ENCODE data around the gene ITPA.

- TF ChIP-seq, protein P1, sequence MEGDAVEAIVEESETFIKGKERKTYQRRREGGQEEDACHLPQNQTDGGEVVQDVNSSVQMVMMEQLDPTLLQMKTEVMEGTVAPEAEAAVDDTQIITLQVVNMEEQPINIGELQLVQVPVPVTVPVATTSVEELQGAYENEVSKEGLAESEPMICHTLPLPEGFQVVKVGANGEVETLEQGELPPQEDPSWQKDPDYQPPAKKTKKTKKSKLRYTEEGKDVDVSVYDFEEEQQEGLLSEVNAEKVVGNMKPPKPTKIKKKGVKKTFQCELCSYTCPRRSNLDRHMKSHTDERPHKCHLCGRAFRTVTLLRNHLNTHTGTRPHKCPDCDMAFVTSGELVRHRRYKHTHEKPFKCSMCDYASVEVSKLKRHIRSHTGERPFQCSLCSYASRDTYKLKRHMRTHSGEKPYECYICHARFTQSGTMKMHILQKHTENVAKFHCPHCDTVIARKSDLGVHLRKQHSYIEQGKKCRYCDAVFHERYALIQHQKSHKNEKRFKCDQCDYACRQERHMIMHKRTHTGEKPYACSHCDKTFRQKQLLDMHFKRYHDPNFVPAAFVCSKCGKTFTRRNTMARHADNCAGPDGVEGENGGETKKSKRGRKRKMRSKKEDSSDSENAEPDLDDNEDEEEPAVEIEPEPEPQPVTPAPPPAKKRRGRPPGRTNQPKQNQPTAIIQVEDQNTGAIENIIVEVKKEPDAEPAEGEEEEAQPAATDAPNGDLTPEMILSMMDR (IDR thresholded peaks at IDR 0.05), result no peak
- TF ChIP-seq EZH2 (IDR thresholded peaks at IDR 0.05; ENCODE audit: borderline replicate concordance, insufficient read depth, low read depth, low read length, poor library complexity, severe bottlenecking), result no peak
These were observed 48.9 kb upstream of the ITPA start for GRCh38 chr20:3160418-3160817.

All from B cell (primary cell).